Activated CD8-positive, alpha-beta memory T cell treated with anti-CD3 and anti-CD28 coated beads, Interleukin-2, amount 50 U/mL, for 4 hours (primary cell): ENCODE results near the gene LNPEP.

Experiments
- DNase-seq: peaks from one replicate; pipeline ENCODE4 v3.0.0-alpha.2; 2020

LNPEP gene

GRCh38 chr5:96935559-96936430 is at the start of gene LNPEP:
LNPEP (plus strand) TSS chr5:96936080; CDS start chr5:96936156, 76 bp downstream.
- DNase-seq, result peak; percentile 93

DNA sequence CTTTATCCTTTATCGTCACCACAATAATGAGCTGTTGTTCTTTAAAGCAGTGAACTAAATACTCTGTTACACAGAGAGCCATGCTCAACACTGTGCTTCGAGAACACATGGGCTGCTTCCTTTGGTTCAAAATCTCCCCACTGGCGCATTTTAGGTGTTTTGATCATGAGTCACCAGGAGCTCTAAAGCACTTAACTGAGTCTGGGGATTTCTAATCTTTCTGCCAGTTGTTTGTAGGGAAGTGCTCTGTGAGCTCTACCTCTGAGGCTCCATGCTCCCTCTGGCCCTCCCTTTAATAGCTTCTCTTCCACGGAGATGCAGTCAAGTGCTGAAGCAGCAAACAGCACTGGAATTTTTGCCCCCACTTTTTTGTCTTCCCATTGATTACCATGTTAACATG is 42.5 kb upstream of the LNPEP start:
- peak; percentile 25 for DNase-seq

DNA sequence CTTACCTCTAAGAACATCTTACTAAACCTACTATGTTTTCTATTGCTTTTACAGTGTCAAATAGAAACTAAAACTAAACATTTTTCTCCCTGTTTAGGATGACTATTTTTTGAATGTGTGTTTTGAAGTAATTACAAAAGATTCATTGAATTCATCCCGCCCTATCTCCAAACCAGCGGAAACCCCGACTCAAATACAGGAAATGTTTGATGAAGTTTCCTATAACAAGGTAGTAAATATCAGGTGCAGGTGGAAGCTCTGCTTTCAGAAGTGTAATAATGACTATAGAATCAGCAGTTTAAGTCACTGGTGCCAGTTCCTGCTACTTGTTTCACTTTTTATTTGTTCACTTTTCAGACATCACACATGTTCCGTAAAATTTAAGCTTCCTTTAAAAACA is 39.6 kb upstream of the LNPEP start:
- no peak for DNase-seq

GRCh38 chr5:96896806-96897205 is 39.1 kb upstream of the LNPEP start:
- peak; percentile 25 for DNase-seq

GRCh38 chr5:96901384-96901783 is 34.5 kb upstream of the LNPEP start:
- DNase-seq, result no peak

GRCh38 chr5:96901841-96902240 is 34.0 kb upstream of the LNPEP start:
- DNase-seq, result no peak

- no peak for DNase-seq
These were observed 33.0 kb upstream of the LNPEP start for GRCh38 chr5:96902876-96903275.

DNA sequence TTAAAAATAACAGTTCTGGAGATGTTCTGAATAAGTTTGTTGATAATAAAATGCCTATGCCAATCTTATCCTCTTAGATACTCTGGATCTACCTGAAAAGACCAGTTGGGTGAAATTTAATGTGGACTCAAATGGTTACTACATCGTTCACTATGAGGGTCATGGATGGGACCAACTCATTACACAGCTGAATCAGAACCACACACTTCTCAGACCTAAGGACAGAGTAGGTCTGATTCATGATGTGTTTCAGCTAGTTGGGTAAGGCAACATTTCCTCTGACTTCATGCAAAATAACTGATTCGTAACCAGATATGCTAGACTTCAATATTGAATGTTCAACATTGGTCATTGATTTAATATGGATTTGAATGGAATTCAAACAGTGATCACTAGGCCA is 32.6 kb upstream of the LNPEP start:
- no peak for DNase-seq

DNA sequence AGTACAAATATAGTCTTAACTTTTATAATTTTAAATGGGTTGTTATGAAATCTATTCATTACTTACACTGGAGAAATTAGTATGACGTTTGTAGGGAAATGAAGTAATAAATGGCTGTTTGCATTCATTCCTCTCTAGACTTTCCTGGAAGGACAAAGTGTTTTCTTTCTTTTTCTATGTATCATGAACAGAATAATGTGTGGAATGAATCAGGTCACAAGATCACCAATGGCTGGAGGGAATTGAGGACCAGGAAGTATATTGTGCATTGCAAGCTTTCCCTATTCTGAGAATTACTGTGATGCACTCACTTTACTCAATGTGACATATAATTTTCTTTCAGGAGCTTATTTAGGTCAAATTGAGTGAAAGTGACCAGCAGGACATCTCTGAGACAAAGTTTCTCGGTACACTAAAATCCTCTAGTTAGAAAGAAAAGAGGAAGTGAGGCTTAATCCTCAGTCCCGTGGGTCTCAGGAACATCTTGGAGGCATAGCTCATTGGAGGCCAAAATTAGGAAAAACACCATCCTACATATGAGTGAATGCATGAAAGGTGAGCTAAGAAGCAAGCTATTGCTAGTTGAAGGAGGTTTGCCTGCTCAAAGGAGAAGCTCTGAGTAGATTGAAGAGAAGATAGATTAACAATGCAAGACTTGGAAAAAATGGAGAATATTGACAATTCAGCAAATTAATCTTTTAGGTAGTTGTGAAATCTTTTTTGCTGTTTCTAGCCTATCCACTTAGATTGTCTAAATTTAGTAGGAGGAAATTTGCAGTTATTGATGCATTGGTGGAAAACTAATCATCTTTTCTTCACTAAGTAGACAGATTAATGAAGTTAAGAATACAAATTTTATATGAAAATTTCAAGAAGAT is 31.6 kb upstream of the LNPEP start:
- no peak for DNase-seq

GRCh38 chr5:96905864-96906263 is 30.0 kb upstream of the LNPEP start:
- no peak for DNase-seq

DNA sequence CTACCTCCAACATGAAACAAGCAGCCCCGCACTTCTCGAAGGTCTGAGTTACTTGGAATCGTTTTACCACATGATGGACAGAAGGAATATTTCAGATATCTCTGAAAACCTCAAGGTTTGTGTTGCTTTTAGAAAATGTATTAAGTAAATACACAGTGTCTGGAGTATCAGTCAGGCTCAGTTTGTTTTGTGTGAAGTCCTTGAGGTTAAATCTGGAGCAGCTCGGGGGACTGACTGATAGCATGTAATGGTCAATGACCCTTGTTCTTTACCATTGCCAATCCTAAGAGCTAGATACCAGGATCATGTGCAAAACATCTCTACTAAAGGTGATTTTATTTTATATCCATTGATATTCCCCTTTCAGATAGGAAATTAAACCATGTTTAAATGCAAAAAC is 26.9 kb upstream of the LNPEP start:
- no peak for DNase-seq

DNA sequence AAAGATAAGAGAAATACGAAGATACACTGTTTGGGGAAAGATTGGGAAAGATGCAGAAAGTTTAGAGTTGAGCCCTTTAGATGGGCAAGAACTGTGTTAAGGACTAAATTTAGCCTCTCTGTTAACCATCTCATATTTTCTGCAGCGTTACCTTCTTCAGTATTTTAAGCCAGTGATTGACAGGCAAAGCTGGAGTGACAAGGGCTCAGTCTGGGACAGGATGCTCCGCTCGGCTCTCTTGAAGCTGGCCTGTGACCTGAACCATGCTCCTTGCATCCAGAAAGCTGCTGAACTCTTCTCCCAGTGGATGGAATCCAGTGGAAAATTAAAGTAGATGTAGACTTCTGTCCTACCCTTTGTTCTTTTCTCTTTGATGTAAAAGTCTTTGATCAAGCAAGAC is 26.4 kb upstream of the LNPEP start:
- DNase-seq, result no peak

GRCh38 chr5:96911139-96911538 is 24.7 kb upstream of the LNPEP start:
- no peak for DNase-seq

- DNase-seq, result no peak
These were observed 22.6 kb upstream of the LNPEP start for GRCh38 chr5:96913233-96913632.

DNA sequence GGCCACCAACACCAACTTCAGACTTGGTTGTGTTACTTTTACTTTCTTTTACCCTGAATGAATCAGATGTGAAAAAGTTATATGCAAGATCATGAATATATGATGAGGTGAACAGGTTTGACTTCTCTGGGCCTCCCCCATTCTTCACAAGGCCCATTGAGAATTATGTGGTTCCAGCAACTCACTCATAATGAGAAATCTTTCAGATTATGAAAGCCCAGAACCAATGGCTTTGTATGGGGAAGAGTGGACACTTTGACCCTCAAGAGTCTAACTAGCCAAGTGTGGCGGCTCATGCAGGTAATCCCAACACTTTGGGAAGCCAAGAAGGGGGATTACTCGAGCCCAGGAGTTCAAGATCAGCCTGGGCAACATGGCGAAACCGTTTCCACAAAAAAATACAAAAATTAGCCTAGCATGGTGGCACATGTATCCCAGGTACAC is 16.1 kb upstream of the LNPEP start:
- DNase-seq, result no peak

- DNase-seq, result no peak
These were observed 15.0 kb upstream of the LNPEP start for GRCh38 chr5:96920744-96921355.

GRCh38 chr5:96922499-96923244 is 13.2 kb upstream of the LNPEP start:
- DNase-seq, result no peak

- peak; percentile 22 for DNase-seq
These were observed 11.8 kb upstream of the LNPEP start for GRCh38 chr5:96924016-96924443.

DNA sequence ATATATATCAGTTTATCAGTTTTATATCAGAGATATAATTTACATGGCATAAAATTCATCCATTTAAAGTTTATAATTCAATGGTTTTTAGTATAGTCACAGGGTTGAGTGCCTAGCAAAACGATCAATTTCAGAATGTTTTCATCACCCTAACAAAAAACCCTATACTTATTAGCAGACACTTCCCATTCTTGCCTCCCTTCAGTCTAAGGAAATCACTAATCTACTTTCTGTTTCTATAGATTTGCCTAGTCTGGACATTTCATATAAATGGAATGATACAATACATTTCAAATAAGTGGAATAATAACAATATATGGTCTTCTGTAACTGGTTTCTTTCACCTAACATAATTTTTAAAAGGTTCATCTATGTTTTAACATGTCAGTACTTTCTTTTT is 9.6 kb upstream of the LNPEP start:
- DNase-seq, result no peak

GRCh38 chr5:96927008-96927407 is 8.9 kb upstream of the LNPEP start:
- no peak for DNase-seq

DNA sequence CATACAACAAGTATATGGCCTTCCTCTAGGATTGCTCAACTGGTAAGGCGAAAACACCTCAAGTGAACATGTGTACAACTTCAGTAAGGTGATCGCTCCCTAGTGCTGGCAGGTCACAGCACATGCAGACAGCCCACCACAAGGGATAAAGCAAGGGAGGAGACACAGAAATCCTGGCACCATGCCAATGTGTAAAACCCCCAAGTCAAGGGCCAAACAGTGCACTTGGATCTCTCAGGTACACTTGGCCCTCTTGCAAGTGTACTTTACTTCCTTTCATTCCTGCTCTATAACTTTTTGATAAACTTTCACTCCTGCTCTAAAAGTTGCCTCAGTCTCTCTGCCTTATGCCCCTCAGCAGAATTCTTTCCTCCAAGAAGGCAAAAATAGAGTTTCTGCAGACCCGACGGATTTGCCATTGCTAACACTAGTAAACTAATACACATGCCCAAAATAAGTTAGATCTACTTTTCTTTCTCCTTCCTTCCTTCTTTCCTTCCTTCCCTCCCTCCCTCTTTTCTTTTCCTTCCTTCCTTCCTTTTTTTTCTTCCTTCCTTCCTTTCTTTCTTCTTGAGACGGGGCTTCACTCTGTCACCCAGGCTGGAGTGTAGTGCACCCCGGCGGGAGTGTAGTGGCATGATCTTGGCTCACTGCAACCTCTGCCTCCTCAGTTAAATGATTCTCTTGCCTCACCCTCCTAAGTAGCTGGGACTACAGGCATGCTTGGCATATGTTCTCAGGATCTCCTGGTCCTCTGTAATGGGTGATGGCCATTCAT is 6.8 kb upstream of the LNPEP start:
- DNase-seq, result no peak

- DNase-seq, result no peak
These were observed 5.8 kb upstream of the LNPEP start for GRCh38 chr5:96930058-96930457.
